Measurements from ENCODE around the gene SESN3. TPM values are rescaled to one million over a fixed set of nuclear protein-coding genes. Genes with fewer than 3 reads are reported as not detected.

Gene SESN3
- total RNA-seq, 1 experiment from 2014 or later, result 34.9 TPM

DNA sequence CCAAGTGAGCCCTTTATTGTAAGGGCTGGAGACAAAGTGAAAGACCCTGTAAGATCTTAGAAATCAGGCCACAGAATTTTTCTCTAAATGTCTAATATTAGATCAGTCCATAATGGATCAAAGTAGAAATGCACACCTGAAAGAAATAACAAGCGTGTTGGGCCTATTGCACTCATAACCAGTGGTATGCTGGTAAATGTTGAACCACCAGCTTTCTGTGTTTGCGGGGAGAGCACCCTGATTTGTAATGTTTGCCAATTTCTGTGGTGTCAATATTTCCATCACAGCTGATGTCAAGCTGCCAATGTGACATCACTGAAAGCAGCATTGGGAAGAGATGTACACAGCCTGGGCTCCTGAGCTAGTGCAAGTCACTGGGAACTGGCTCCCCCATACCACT, 95.1 kb downstream of the SESN3 start (continued):
- TF ChIP-seq KAT7 (CRISPR knock-in tag; IDR thresholded peaks at IDR 0.05; ENCODE audit: borderline replicate concordance) (no peak), ELF4 (CRISPR knock-in tag; IDR thresholded peaks at IDR 0.05; ENCODE audit: low read depth) (no peak), JAZF1 (CRISPR knock-in tag; IDR thresholded peaks at IDR 0.05) (no peak), ZNF423 (CRISPR knock-in tag; IDR thresholded peaks at IDR 0.05) (no peak), IRF2 (CRISPR knock-in tag; IDR thresholded peaks at IDR 0.05; ENCODE audit: borderline replicate concordance, low read depth) (no peak), TEAD4 (CRISPR knock-in tag; IDR thresholded peaks at IDR 0.05) (no peak), ZNF121 (CRISPR knock-in tag; IDR thresholded peaks at IDR 0.05) (no peak)
- TF ChIP-seq, protein P1, sequence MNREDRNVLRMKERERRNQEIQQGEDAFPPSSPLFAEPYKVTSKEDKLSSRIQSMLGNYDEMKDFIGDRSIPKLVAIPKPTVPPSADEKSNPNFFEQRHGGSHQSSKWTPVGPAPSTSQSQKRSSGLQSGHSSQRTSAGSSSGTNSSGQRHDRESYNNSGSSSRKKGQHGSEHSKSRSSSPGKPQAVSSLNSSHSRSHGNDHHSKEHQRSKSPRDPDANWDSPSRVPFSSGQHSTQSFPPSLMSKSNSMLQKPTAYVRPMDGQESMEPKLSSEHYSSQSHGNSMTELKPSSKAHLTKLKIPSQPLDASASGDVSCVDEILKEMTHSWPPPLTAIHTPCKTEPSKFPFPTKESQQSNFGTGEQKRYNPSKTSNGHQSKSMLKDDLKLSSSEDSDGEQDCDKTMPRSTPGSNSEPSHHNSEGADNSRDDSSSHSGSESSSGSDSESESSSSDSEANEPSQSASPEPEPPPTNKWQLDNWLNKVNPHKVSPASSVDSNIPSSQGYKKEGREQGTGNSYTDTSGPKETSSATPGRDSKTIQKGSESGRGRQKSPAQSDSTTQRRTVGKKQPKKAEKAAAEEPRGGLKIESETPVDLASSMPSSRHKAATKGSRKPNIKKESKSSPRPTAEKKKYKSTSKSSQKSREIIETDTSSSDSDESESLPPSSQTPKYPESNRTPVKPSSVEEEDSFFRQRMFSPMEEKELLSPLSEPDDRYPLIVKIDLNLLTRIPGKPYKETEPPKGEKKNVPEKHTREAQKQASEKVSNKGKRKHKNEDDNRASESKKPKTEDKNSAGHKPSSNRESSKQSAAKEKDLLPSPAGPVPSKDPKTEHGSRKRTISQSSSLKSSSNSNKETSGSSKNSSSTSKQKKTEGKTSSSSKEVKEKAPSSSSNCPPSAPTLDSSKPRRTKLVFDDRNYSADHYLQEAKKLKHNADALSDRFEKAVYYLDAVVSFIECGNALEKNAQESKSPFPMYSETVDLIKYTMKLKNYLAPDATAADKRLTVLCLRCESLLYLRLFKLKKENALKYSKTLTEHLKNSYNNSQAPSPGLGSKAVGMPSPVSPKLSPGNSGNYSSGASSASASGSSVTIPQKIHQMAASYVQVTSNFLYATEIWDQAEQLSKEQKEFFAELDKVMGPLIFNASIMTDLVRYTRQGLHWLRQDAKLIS (CRISPR knock-in tag; IDR thresholded peaks at IDR 0.05; ENCODE audit: borderline replicate concordance), result no peak
- TF ChIP-seq, protein P2, sequence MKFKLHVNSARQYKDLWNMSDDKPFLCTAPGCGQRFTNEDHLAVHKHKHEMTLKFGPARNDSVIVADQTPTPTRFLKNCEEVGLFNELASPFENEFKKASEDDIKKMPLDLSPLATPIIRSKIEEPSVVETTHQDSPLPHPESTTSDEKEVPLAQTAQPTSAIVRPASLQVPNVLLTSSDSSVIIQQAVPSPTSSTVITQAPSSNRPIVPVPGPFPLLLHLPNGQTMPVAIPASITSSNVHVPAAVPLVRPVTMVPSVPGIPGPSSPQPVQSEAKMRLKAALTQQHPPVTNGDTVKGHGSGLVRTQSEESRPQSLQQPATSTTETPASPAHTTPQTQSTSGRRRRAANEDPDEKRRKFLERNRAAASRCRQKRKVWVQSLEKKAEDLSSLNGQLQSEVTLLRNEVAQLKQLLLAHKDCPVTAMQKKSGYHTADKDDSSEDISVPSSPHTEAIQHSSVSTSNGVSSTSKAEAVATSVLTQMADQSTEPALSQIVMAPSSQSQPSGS (CRISPR knock-in tag; IDR thresholded peaks at IDR 0.05; ENCODE audit: borderline replicate concordance, low read depth), result no peak
- TF ChIP-seq, protein P3, sequence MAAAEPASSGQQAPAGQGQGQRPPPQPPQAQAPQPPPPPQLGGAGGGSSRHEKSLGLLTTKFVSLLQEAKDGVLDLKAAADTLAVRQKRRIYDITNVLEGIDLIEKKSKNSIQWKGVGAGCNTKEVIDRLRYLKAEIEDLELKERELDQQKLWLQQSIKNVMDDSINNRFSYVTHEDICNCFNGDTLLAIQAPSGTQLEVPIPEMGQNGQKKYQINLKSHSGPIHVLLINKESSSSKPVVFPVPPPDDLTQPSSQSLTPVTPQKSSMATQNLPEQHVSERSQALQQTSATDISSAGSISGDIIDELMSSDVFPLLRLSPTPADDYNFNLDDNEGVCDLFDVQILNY (CRISPR knock-in tag; IDR thresholded peaks at IDR 0.05), result no peak
- TF ChIP-seq, protein P4, sequence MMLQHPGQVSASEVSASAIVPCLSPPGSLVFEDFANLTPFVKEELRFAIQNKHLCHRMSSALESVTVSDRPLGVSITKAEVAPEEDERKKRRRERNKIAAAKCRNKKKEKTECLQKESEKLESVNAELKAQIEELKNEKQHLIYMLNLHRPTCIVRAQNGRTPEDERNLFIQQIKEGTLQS (CRISPR knock-in tag; conservative IDR thresholded peaks at IDR 0.05), result no peak
- TF ChIP-seq, protein P5, sequence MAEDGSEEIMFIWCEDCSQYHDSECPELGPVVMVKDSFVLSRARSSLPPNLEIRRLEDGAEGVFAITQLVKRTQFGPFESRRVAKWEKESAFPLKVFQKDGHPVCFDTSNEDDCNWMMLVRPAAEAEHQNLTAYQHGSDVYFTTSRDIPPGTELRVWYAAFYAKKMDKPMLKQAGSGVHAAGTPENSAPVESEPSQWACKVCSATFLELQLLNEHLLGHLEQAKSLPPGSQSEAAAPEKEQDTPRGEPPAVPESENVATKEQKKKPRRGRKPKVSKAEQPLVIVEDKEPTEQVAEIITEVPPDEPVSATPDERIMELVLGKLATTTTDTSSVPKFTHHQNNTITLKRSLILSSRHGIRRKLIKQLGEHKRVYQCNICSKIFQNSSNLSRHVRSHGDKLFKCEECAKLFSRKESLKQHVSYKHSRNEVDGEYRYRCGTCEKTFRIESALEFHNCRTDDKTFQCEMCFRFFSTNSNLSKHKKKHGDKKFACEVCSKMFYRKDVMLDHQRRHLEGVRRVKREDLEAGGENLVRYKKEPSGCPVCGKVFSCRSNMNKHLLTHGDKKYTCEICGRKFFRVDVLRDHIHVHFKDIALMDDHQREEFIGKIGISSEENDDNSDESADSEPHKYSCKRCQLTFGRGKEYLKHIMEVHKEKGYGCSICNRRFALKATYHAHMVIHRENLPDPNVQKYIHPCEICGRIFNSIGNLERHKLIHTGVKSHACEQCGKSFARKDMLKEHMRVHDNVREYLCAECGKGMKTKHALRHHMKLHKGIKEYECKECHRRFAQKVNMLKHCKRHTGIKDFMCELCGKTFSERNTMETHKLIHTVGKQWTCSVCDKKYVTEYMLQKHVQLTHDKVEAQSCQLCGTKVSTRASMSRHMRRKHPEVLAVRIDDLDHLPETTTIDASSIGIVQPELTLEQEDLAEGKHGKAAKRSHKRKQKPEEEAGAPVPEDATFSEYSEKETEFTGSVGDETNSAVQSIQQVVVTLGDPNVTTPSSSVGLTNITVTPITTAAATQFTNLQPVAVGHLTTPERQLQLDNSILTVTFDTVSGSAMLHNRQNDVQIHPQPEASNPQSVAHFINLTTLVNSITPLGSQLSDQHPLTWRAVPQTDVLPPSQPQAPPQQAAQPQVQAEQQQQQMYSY (CRISPR knock-in tag; IDR thresholded peaks at IDR 0.05), result no peak
- TF ChIP-seq, protein P6, sequence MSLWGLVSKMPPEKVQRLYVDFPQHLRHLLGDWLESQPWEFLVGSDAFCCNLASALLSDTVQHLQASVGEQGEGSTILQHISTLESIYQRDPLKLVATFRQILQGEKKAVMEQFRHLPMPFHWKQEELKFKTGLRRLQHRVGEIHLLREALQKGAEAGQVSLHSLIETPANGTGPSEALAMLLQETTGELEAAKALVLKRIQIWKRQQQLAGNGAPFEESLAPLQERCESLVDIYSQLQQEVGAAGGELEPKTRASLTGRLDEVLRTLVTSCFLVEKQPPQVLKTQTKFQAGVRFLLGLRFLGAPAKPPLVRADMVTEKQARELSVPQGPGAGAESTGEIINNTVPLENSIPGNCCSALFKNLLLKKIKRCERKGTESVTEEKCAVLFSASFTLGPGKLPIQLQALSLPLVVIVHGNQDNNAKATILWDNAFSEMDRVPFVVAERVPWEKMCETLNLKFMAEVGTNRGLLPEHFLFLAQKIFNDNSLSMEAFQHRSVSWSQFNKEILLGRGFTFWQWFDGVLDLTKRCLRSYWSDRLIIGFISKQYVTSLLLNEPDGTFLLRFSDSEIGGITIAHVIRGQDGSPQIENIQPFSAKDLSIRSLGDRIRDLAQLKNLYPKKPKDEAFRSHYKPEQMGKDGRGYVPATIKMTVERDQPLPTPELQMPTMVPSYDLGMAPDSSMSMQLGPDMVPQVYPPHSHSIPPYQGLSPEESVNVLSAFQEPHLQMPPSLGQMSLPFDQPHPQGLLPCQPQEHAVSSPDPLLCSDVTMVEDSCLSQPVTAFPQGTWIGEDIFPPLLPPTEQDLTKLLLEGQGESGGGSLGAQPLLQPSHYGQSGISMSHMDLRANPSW (CRISPR knock-in tag; conservative IDR thresholded peaks at IDR 0.05; ENCODE audit: low read depth), result no peak

DNA sequence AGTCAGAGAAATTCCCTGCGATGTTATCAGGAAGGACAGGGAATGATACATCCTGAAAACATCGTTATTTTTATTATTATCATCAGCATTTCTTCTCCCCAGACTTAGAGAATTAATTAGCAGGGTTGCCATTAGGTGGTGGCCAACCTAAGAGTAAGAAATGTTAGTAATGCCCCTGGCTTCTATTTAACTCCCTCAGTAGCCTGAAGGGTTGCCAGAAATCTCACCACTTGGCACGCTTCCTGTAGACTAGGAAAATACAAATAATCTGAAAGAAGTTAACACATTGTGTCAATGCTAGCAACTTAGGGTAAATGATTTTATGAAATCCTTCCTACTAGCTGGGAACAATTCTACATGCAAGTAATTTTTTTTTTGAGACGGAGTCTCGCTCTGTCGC, 95.8 kb downstream of the SESN3 start:
- H3K4me1 Mint-ChIP-seq, result no peaks in the 10 kb centered on the region
- peaks cover 5% of the 10 kb centered on the region; the same call in 1 of the 2 replicates for H3K27me3 Mint-ChIP-seq (ENCODE audit: low read depth)
- H3K4me3 Mint-ChIP-seq, result no peak overlapping the region
- ChIA-PET POLR2A (no interaction called here), CTCF (no interaction called here)
- no peak overlapping the region for H3K27ac Mint-ChIP-seq
- H3K9me3 Mint-ChIP-seq, result no peaks in the 10 kb centered on the region
- H3K36me3 Mint-ChIP-seq, result no peaks in the 10 kb centered on the region
- no peak for DNase-seq (ENCODE audit: low spot score)
- no peak for ATAC-seq
- TF ChIP-seq ZNF138 (CRISPR knock-in tag; conservative IDR thresholded peaks at IDR 0.05), result no peak
- no peak for TF ChIP-seq SMAD3 (CRISPR knock-in tag; IDR thresholded peaks at IDR 0.05; ENCODE audit: borderline replicate concordance)
- TF ChIP-seq, protein P7, sequence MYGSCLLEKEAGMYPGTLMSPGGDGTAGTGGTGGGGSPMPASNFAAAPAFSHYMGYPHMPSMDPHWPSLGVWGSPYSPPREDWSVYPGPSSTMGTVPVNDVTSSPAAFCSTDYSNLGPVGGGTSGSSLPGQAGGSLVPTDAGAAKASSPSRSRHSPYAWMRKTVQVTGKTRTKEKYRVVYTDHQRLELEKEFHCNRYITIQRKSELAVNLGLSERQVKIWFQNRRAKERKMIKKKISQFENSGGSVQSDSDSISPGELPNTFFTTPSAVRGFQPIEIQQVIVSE (CRISPR knock-in tag; IDR thresholded peaks at IDR 0.05; ENCODE audit: borderline replicate concordance), result no peak
- no peak for TF ChIP-seq ZNF396 (CRISPR knock-in tag; IDR thresholded peaks at IDR 0.05; ENCODE audit: borderline replicate concordance)
- TF ChIP-seq ZNF671 (CRISPR knock-in tag; IDR thresholded peaks at IDR 0.05), result no peak
- no peak for TF ChIP-seq ZNF416 (CRISPR knock-in tag; IDR thresholded peaks at IDR 0.05)
- no peak for TF ChIP-seq ZNF317 (CRISPR knock-in tag; IDR thresholded peaks at IDR 0.05; ENCODE audit: borderline replicate concordance, low read depth)
- TF ChIP-seq, protein P8, sequence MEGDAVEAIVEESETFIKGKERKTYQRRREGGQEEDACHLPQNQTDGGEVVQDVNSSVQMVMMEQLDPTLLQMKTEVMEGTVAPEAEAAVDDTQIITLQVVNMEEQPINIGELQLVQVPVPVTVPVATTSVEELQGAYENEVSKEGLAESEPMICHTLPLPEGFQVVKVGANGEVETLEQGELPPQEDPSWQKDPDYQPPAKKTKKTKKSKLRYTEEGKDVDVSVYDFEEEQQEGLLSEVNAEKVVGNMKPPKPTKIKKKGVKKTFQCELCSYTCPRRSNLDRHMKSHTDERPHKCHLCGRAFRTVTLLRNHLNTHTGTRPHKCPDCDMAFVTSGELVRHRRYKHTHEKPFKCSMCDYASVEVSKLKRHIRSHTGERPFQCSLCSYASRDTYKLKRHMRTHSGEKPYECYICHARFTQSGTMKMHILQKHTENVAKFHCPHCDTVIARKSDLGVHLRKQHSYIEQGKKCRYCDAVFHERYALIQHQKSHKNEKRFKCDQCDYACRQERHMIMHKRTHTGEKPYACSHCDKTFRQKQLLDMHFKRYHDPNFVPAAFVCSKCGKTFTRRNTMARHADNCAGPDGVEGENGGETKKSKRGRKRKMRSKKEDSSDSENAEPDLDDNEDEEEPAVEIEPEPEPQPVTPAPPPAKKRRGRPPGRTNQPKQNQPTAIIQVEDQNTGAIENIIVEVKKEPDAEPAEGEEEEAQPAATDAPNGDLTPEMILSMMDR (IDR thresholded peaks at IDR 0.05), result no peak
- no peak for TF ChIP-seq KAT7 (CRISPR knock-in tag; IDR thresholded peaks at IDR 0.05; ENCODE audit: borderline replicate concordance)

All from WTC11 (cell line).